ENCODE measurements around the gene SECTM1. TPM values are rescaled to one million over a fixed set of nuclear protein-coding genes. Genes with fewer than 3 reads are reported as not detected.
"Not testable (repeated sequence)": the region's sequence is repeated elsewhere in the genome, so short reads cannot be mapped to it uniquely, and the experiment has no call there.

SECTM1 gene
- total RNA-seq, 6 experiments from 2014 or later: 3.9 to 7.4 (median 5.8) TPM

GRCh38 chr17:82378741-82379021 lies 45.1 kb upstream of the SECTM1 start:
- H3K27me3 ChIP-seq: no peaks in the 10 kb centered on the region

GRCh38 chr17:82377924-82378740 lies 44.6 kb upstream of the SECTM1 start:
- no peaks in the 10 kb centered on the region for H3K4me1 ChIP-seq
- no peak for ATAC-seq
- DNase-seq: peak in 1 of 3 donors; percentile 56
- intact Hi-C loops (cut with DNase I): no loop called here
- H3K27me3 ChIP-seq: no peaks in the 10 kb centered on the region
- no peak overlapping the region for H3K4me3 ChIP-seq
- no peak for TF ChIP-seq CTCF (IDR thresholded peaks at IDR 0.05)
- TF ChIP-seq POLR2A (IDR thresholded peaks at IDR 0.05): no peak
- no peaks in the 10 kb centered on the region for H3K9me3 ChIP-seq
- no peak overlapping the region for H3K27ac ChIP-seq
- H3K36me3 ChIP-seq: no peaks in the 10 kb centered on the region
- 45% methylated on average over 5 of the region's 31 CpGs for WGBS (ENCODE audit: insufficient coverage, low coverage, low lambda C conversion rate, missing lambda C conversion rate)

More at GRCh38 chr17:82378741-82379021, 45.1 kb upstream of the SECTM1 start:
- TF ChIP-seq POLR2A (IDR thresholded peaks at IDR 0.05): no peak
- no peak for TF ChIP-seq CTCF (IDR thresholded peaks at IDR 0.05)
- 36% methylated on average over 5 of the region's 10 CpGs for WGBS (ENCODE audit: insufficient coverage, low coverage, low lambda C conversion rate, missing lambda C conversion rate)
- Histone ChIP-seq H3K9me3 (no peaks in the 10 kb centered on the region), H3K4me3 (no peak overlapping the region), H3K27ac (no peak overlapping the region), H3K4me1 (no peaks in the 10 kb centered on the region), H3K36me3 (no peaks in the 10 kb centered on the region)
- DNase-seq: peak in 1 of 3 donors; percentile 35
- intact Hi-C loops (cut with DNase I): no loop called here
- ATAC-seq: no peak

DNA sequence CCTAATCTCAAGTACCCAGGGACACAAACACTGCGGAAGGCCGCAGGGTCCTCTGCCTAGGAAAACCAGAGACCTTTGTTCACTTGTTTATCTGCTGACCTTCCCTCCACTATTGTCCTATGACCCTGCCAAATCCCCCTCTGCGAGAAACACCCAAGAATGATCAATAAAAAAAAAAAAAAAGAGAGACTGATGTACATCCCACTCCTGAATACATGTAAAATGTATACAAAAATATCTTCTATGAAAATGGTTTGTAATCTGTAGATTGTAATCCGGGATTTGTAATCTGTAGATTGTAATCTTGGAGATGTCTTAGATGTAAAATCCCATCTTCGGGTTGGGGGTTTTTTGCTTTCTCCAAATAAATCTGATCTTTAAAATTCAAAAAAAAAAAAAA lies 43.7 kb upstream of the SECTM1 start:
- intact Hi-C loops (cut with DNase I); H3K4me1 ChIP-seq; H3K36me3 ChIP-seq; H3K27me3 ChIP-seq; H3K27ac ChIP-seq; H3K9me3 ChIP-seq; ATAC-seq; DNase-seq; H3K4me3 ChIP-seq: not testable (repeated sequence)
- WGBS (ENCODE audit: insufficient coverage, low coverage, low lambda C conversion rate, missing lambda C conversion rate): 10% methylated on average over 3 of the region's 5 CpGs

DNA sequence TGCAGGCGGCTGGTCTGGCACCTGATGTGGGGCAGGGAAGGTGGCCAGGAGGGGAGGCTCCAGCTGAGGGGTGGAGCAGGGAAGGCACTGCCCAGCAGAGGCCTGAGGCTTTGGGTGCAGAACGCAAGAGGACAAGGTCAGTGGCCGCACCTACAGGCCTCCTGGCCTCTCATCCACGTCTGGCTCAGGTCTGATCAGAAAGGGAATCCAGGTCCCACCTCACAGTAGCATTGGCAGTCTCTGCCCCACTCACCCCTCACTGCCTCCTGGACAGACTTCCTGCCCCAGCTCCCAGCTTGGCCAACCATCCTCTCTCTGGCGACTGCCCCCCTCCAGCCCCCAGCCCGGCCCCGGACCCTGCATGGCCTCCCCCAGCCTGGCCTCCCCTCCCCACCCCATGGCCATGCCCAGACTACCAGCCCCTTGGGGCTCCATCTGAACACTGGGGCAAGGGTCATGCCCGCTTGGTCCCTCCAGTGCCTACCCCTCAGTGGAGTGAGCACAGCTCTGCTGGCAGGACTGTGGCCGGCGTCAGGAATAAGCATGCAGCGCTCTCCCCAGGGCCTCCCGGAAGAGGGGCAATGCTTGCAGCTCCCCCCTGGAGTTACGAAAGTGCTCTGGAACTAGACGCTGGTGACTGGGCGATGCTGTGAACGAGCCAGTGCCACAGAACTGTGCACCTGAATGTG lies 42.6 kb upstream of the SECTM1 start:
- ATAC-seq (peak; percentile 59 to 90 (median 74)), DNase-seq (peak in 2 of 3 donors; percentile 71 to 83)
- peaks cover 0 to 2% of the 10 kb centered on the region in 2 donors for H3K27me3 ChIP-seq
- no peaks in the 10 kb centered on the region for H3K9me3 ChIP-seq
- H3K27ac ChIP-seq: no peak overlapping the region
- no peaks in the 10 kb centered on the region for H3K36me3 ChIP-seq
- intact Hi-C loops (cut with DNase I): no loop called here
- H3K4me1 ChIP-seq: peaks cover 0 to 4% (median 0%) of the 10 kb centered on the region in 4 donors
- no peak overlapping the region for H3K4me3 ChIP-seq
- TF ChIP-seq POLR2A (IDR thresholded peaks at IDR 0.05) (no peak), CTCF (IDR thresholded peaks at IDR 0.05) (no peak)
- WGBS (ENCODE audit: insufficient coverage, low coverage, low lambda C conversion rate, missing lambda C conversion rate): 0% methylated on average over 1 of the region's 16 CpGs

All from right lobe of liver (tissue), 6 donors.